A549 treated with AZD9567 at 1 μM for 4 hours (cell line): Measurements from ENCODE around the gene SARDH. TPM values are rescaled to one million over a fixed set of nuclear protein-coding genes. Genes with fewer than 3 reads are reported as not detected.

ENCODE experiments used
- total RNA-seq: library from RNA; stranded (reverse); fragments of 200-300 nt; extraction: Qiagen RNA extraction; gene quantifications from 5 replicates; pipeline ENCODE4 v1.2.3, GENCODE V29; 2022; ENCODE audit not compliant: insufficient read depth

SARDH gene
- total RNA-seq: 0.09 to 0.13 TPM (median 0.11 TPM) in 4 of 5 replicates, not detected in the other

GRCh38 chr9:133737774-133738639, at the start of gene SARDH:
SARDH (minus strand) TSS chr9:133738352; CDS start chr9:133734173, 4,179 bp downstream.

GRCh38 chr9:133635533-133636531, 102.3 kb downstream of the SARDH start, which contains the start of gene DBH:
DBH (plus strand) TSS chr9:133636363; CDS start chr9:133636372, 9 bp downstream.

Other genes starting within 250 kb of the SARDH start
- gene MYMK, start 213.4 kb downstream of the SARDH start, total RNA-seq: not detected in 5 replicates
- 0.05 TPM in 1 of 5 replicates, not detected in the others for gene ADAMTSL2, start 203.6 kb downstream of the SARDH start, total RNA-seq
- gene FAM163B, start 129.0 kb downstream of the SARDH start, total RNA-seq: not detected in 5 replicates
- gene DBH, start 102.0 kb downstream of the SARDH start, total RNA-seq: not detected in 5 replicates